H9 (cell line): Measurements from ENCODE around the gene PPA1. TPM values are rescaled to one million over a fixed set of nuclear protein-coding genes. Genes with fewer than 3 reads are reported as not detected.
"Not testable (repeated sequence)": the region's sequence is repeated elsewhere in the genome, so short reads cannot be mapped to it uniquely, and the experiment has no call there.

Experiments used
- DNase-seq: peaks from one replicate; pipeline ENCODE4 v3.0.0-alpha.2; 2017
- H2AFZ ChIP-seq: one replicate; pipeline ENCODE4 v1.6.1; 2013; ENCODE audit warnings: mild to moderate bottlenecking, low read length, control low read depth, moderate library complexity
- H2AK5ac ChIP-seq: 2 replicates; pipeline ENCODE4 v1.6.1; 2013; ENCODE audit warnings: low read length, control low read depth, mixed read lengths; ENCODE audit not compliant: insufficient read length
- H2BK120ac ChIP-seq: one replicate; pipeline ENCODE4 v1.6.1; 2013; ENCODE audit warnings: low read depth, mild to moderate bottlenecking, low read length, control low read depth, inconsistent platforms; ENCODE audit not compliant: poor library complexity, severe bottlenecking
- H2BK12ac ChIP-seq: 2 replicates; pipeline ENCODE4 v1.6.1; 2013; ENCODE audit warnings: low read length, control low read depth, mixed read lengths, low read depth; ENCODE audit not compliant: insufficient read length
- H2BK15ac ChIP-seq: 2 replicates; pipeline ENCODE4 v1.6.1; 2013; ENCODE audit warnings: low read depth, low read length, control low read depth
- H2BK20ac ChIP-seq: one replicate; pipeline ENCODE4 v1.6.1; 2013; ENCODE audit warnings: low read depth, mild to moderate bottlenecking, low read length, control low read depth, inconsistent platforms; ENCODE audit not compliant: poor library complexity, severe bottlenecking
- H2BK5ac ChIP-seq: 2 replicates; pipeline ENCODE4 v1.6.1; 2013; ENCODE audit warnings: low read length, control low read depth, mixed read lengths; ENCODE audit not compliant: insufficient read length
- H3K14ac ChIP-seq: 2 replicates; pipeline ENCODE4 v1.6.1; 2013; ENCODE audit warnings: low read length, control low read depth; ENCODE audit not compliant: insufficient read depth
- H3K18ac ChIP-seq: 2 replicates; pipeline ENCODE4 v1.6.1; 2013; ENCODE audit warnings: low read depth, mild to moderate bottlenecking, mixed read lengths, low read length, control low read depth; ENCODE audit not compliant: insufficient read length
- H3K23ac ChIP-seq: 2 replicates; pipeline ENCODE4 v1.6.1; 2013; ENCODE audit warnings: low read length, control low read depth, mixed read lengths, low read depth; ENCODE audit not compliant: insufficient read length
- H3K23me2 ChIP-seq: 2 replicates; pipeline ENCODE4 v1.6.1; 2013; ENCODE audit warnings: low read depth, mild to moderate bottlenecking, mixed read lengths, low read length, control low read depth; ENCODE audit not compliant: insufficient read length, poor library complexity, severe bottlenecking
- H3K27ac ChIP-seq: 2 replicates; pipeline ENCODE4 v1.5.1; 2013; ENCODE audit warnings: low read length, control low read depth, mixed read lengths, low read depth; ENCODE audit not compliant: insufficient read length
- H3K27me3 ChIP-seq: 2 replicates; pipeline ENCODE4 v1.6.1; 2013; ENCODE audit warnings: low read length, control low read depth, inconsistent platforms; ENCODE audit not compliant: insufficient read depth
- H3K4ac ChIP-seq: 2 replicates; pipeline ENCODE4 v1.6.1; 2013; ENCODE audit warnings: low read depth, mild to moderate bottlenecking, control low read depth, inconsistent platforms, low read length, moderate library complexity
- H3K4me1 ChIP-seq: 2 replicates; pipeline ENCODE4 v1.6.1; 2013; ENCODE audit warnings: low read length, control low read depth, inconsistent platforms; ENCODE audit not compliant: insufficient read depth
- H3K4me2 ChIP-seq: 2 replicates; pipeline ENCODE4 v1.6.1; 2013; ENCODE audit warnings: low read length, control low read depth, mixed read lengths; ENCODE audit not compliant: insufficient read length, insufficient read depth
- H3K56ac ChIP-seq: 2 replicates; pipeline ENCODE4 v1.6.1; 2013; ENCODE audit warnings: low read depth, mild to moderate bottlenecking, mixed read lengths, low read length, control low read depth; ENCODE audit not compliant: insufficient read length
- H3K79me1 ChIP-seq: 2 replicates; pipeline ENCODE4 v1.6.1; 2013; ENCODE audit warnings: low read depth, mild to moderate bottlenecking, moderate library complexity, low read length, control low read depth, inconsistent platforms; ENCODE audit not compliant: insufficient read depth, poor library complexity, severe bottlenecking
- H3K79me2 ChIP-seq: 2 replicates; pipeline ENCODE4 v1.6.1; 2013; ENCODE audit warnings: low read length, control low read depth, inconsistent platforms; ENCODE audit not compliant: insufficient read depth
- H3K9ac ChIP-seq: 2 replicates; pipeline ENCODE4 v1.6.1; 2013; ENCODE audit warnings: low read length, control low read depth, mixed read lengths; ENCODE audit not compliant: insufficient read length; ENCODE audit errors: extremely low read depth
- H3K9me3 ChIP-seq: one replicate; pipeline ENCODE4 v1.6.1; 2013; ENCODE audit warnings: low read depth, low read length, inconsistent platforms; ENCODE audit not compliant: control insufficient read depth
- H3T11ph ChIP-seq: one replicate; pipeline ENCODE4 v1.6.1; 2013; ENCODE audit warnings: mild to moderate bottlenecking, low read length, control low read depth, inconsistent platforms
- H4K20me1 ChIP-seq: one replicate; pipeline ENCODE4 v1.6.1; 2013; ENCODE audit not compliant: control insufficient read depth, insufficient read length, insufficient read depth
- H4K5ac ChIP-seq: 2 replicates; pipeline ENCODE4 v1.6.1; 2013; ENCODE audit warnings: low read depth, mild to moderate bottlenecking, mixed read lengths, low read length, control low read depth; ENCODE audit not compliant: insufficient read length
- H4K8ac ChIP-seq: replicated peaks from 2 replicates; pipeline ENCODE4 v1.6.1; 2013; ENCODE audit warnings: low read length, control low read depth, mixed read lengths, low read depth; ENCODE audit not compliant: insufficient read length
- H4K91ac ChIP-seq: 2 replicates; pipeline ENCODE4 v1.6.1; 2013; ENCODE audit warnings: low read depth, mild to moderate bottlenecking, moderate library complexity, mixed read lengths, low read length, control low read depth; ENCODE audit not compliant: insufficient read length
- H3K27ac Mint-ChIP-seq, 3 experiments: 2 replicates in 2 of 3; 3 replicates in 1 of 3; pipeline ENCODE4 v1.8.0; 2020 to 2021; ENCODE audit warnings: mixed read lengths in 3 of 3, mild to moderate bottlenecking in 1 of 3, moderate library complexity in 1 of 3
- H3K27me3 Mint-ChIP-seq: 2 replicates; pipeline ENCODE4 v1.8.0; 2021; ENCODE audit warnings: low read depth, mild to moderate bottlenecking, moderate library complexity, mixed read lengths
- H3K36me3 Mint-ChIP-seq, 3 experiments: 2 replicates in 2 of 3; 3 replicates in 1 of 3; pipeline ENCODE4 v1.8.0; 2020 to 2021; ENCODE audit warnings: low read depth in 3 of 3, mixed read lengths in 3 of 3; ENCODE audit not compliant: insufficient read depth in 1 of 3
- H3K4me1 Mint-ChIP-seq, 2 experiments: 2 replicates each; pipeline ENCODE4 v1.8.0; 2020; ENCODE audit warnings: mixed read lengths in 2 of 2
- H3K4me3 Mint-ChIP-seq, 2 experiments: 2 replicates in 1 of 2; 3 replicates in 1 of 2; pipeline ENCODE4 v1.8.0; 2020 to 2021; ENCODE audit warnings: mild to moderate bottlenecking in 2 of 2, mixed read lengths in 2 of 2, moderate library complexity in 1 of 2
- H3K9me3 Mint-ChIP-seq, 2 experiments: 2 replicates in 1 of 2; 3 replicates in 1 of 2; pipeline ENCODE4 v1.8.0; 2020; ENCODE audit warnings: mild to moderate bottlenecking in 2 of 2, mixed read lengths in 2 of 2, moderate library complexity in 1 of 2
- CTCF ChIP-seq: fragments of 200-600 bp; sonication (generic); conservative IDR thresholded peaks from 3 replicates; pipeline ENCODE4 v1.8.0; 2021; ENCODE audit warnings: antibody characterized with exemption, mild to moderate bottlenecking
- WGBS: extraction: QIAGEN DNeasy Blood & Tissue Kit; methylation state at CpG from one replicate; pipeline ENCODE4 v1.1.7; 2013; ENCODE audit warnings: missing lambda C conversion rate, low lambda C conversion rate, mixed read lengths; ENCODE audit not compliant: insufficient read length; ENCODE audit errors: extremely low coverage; 5-methylcytosine and 5-hydroxymethylcytosine counted together
- total RNA-seq: library from RNA; stranded (reverse); gene quantifications from 2 replicates; pipeline ENCODE4 v1.2.1, GENCODE V29; 2021

Gene PPA1
- total RNA-seq, 1 experiment from 2014 or later = 115 TPM

- no CpG with 5 or more reads among the region's 1 CpG for WGBS
- Histone ChIP-seq H4K20me1 (no peaks in the 10 kb centered on the region), H3T11ph (no peak overlapping the region), H2BK15ac (no peak overlapping the region), H3K79me2 (no peaks in the 10 kb centered on the region), H4K8ac (no peak overlapping the region), H3K23me2 (no peaks in the 10 kb centered on the region), H4K91ac (no peak overlapping the region), H3K4me1 (no peaks in the 10 kb centered on the region), H3K4ac (no peak overlapping the region), H2BK20ac (no peak overlapping the region), H3K9ac (no peak overlapping the region), H2BK120ac (no peak overlapping the region), H3K27ac (no peak overlapping the region), H2BK12ac (no peak overlapping the region), H2AK5ac (no peak overlapping the region), H3K9me3 (no peaks in the 10 kb centered on the region), H3K56ac (no peak overlapping the region), H2AFZ (no peak overlapping the region), H3K79me1 (no peaks in the 10 kb centered on the region), H3K27me3 (no peaks in the 10 kb centered on the region), H2BK5ac (no peak overlapping the region), H4K5ac (no peak overlapping the region), H3K14ac (no peak overlapping the region), H3K23ac (no peak overlapping the region), H3K4me2 (no peak overlapping the region), H3K18ac (no peak overlapping the region)
- no peaks in the 10 kb centered on the region for H3K36me3 Mint-ChIP-seq
- H3K4me1 Mint-ChIP-seq = peaks cover 6 to 9% of the 10 kb centered on the region in 2 experiments
- no peak for DNase-seq
- TF ChIP-seq CTCF = no peak
- no peak overlapping the region for H3K4me3 Mint-ChIP-seq
- peaks cover 2% of the 10 kb centered on the region for H3K27me3 Mint-ChIP-seq
- no peaks in the 10 kb centered on the region; a peak in 2 of 5 replicates for H3K9me3 Mint-ChIP-seq
- H3K27ac Mint-ChIP-seq = no peak overlapping the region
Measured at GRCh38 chr10:70258216-70258615, 25.0 kb upstream of the PPA1 start.

- H2BK20ac ChIP-seq, H3K9me3 Mint-ChIP-seq, H3K9ac ChIP-seq, H3K36me3 Mint-ChIP-seq, H4K20me1 ChIP-seq, H3K27me3 ChIP-seq, H3K4me2 ChIP-seq, H3K27ac Mint-ChIP-seq, H2BK15ac ChIP-seq, H2BK5ac ChIP-seq, H3K14ac ChIP-seq, H3K4ac ChIP-seq, H3K23ac ChIP-seq, H2BK120ac ChIP-seq, H4K8ac ChIP-seq, H3T11ph ChIP-seq, H3K4me1 Mint-ChIP-seq, H2AK5ac ChIP-seq, H2BK12ac ChIP-seq, H3K79me1 ChIP-seq, H4K91ac ChIP-seq, H3K56ac ChIP-seq, H3K27me3 Mint-ChIP-seq, H3K18ac ChIP-seq, H3K23me2 ChIP-seq, H3K4me3 Mint-ChIP-seq, H3K27ac ChIP-seq, H4K5ac ChIP-seq, H3K79me2 ChIP-seq, H2AFZ ChIP-seq, H3K4me1 ChIP-seq, DNase-seq, H3K9me3 ChIP-seq: not testable (repeated sequence)
- no CpG with 5 or more reads among the region's 8 CpGs for WGBS
Measured at GRCh38 chr10:70257816-70258215, 24.6 kb upstream of the PPA1 start.
